HUDEP-2 (cell line): ENCODE measurements around the gene SMYD3.

Experiments
- DNase-seq, 76 experiments: peaks; one replicate each; lab custom pipeline; 2025; ENCODE audit not compliant: unreplicated experiment in 76 of 76; lab: John Stamatoyannopoulos, UW

Gene SMYD3

DNA sequence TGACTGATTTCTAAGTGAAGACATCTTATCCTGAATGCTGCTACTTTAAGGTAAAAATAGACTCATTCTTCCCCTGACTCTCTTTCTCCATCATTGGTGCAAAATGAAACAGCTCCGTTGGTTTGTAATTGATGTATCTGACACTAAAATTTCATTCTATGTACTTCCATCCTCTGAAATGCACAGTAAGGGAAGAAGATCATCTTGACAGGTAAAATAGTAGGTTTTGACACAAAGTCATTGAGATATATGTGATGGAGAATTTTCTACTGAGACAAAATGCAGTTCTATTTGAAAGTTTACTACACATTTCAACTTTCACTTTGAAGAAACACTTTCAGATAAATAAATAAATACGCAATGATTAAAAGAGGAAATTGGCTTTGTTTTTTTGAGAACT, 348.9 kb downstream of the SMYD3 start:
- no peak for DNase-seq

DNA sequence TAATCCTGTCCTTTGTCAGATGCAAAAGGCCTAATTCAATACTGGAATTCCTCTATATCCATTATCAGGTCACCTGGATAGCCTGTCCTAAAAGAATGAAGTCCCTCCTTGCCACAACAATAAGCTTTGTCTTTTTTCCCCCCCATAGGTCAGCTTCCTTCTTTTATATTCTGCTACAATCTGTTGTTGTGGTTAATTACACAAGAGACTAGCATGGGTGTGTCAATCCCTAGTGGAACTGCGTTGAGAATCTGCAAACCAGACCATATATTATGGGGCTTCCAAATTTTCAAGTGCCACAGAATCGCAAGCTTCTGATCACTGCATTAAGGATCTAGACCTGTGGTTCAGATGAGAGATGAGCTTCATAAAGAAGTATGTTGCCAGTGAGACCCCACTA, 349.6 kb downstream of the SMYD3 start:
- no peak for DNase-seq

DNA sequence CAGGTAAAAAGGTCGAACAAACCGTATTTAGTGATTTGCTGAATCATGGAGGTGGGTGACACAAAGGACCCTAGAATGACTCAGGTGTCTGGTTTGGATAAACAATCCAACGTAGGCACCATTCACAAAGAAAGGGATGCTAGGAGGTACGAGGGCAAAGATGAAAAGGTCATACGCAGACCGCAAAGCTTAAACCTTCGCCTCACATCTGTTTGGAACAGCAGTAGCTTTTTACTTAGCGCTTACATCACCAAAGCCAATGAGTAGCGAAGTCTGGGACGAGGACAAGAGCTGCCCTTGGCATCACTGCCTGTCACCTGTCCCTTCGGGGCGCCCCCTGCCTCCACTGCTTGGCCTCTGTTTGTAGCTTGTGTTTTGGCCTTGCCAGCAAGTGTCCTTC, 350.2 kb downstream of the SMYD3 start:
- no peak for DNase-seq

DNA sequence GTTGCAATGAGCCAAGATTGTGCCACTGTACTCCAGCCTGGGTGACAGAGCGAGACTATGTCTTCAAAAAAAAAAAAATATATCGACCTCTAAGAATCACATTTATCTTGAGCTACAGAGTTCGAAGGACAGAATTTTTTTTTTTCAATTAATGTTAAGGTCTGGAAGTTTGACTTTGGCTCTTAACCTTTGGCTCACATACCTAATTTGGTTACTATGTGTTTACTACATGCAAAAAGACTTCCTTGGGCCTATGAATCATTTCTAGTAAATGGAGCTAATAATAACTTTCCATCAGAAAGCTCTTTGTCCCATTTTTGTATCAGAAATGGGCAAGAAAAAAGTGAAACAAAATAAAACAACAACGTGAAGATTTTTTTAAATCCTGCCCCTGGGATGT, 351.2 kb downstream of the SMYD3 start:
- DNase-seq, result no peak

DNA sequence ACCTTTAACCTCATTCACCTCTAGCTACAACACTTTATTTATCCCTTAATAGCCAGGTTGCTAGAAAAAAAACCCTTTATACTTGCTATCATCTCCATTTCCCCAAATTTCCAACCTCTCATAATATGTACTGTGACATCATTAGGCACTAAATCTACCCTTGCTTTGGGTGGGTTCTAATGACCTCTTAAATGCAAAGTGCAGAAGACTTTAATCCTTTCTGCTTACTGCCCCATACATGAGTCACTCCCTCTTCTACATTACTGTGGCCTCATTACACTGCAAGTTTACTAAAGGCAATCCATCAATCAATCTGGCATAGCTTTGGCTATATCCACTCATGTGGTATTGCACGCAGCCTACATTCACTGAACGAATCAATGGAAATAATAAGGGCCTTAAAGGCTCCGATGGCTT, 353.3 kb downstream of the SMYD3 start:
- DNase-seq, result no peak

DNA sequence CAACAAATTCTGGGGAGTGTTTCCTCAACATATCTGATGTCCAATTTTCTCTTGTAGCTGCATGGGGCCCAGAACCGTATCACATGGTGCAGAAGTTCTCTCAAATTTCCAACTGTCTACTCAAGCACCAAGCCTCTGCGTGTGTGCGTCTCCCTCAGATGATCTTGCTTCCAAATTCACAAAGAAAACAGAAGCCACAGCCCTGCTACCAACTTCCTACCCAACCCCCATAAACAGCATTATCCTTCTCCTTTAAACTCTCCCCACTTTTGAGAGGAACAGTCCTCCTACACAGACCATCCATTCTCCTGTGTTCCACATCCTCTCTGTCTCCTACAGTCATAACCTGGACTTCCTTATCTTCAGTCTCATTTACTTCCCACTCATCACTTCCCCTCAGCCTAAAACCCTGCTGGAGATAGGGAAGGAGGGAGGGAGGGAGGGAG, 354.1 kb downstream of the SMYD3 start:
- no peak for DNase-seq

DNA sequence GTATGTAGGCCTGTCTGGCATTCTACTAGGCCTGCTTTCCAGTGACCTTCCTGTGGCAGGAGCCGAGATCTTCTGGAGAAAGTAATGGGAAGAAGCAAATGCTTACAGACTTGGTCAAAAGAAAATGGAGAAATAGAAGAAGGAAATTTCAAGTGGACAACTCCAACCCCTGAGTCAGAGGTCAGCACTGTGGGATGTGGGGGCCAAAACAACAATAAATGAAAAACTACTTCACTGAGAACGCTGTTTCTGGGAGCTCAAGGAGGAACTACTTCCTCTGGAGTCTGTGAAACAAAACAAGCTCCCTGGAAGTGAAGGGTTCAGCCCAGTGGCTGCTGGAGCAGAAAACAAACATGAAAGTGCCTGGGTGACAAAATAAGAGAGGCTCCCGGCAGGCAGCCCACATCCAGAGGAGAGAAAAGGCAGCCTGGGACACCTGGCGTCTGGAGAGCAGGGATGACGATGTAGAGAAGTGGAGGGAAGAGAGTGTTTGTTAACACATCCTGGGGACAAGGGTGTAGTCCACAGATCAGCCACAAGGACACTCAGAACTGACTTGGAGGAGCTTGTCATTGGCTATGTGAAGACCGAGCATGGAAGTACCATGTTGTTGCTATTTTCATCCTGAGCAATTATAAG, 355.2 kb downstream of the SMYD3 start:
- DNase-seq, result no peak

DNA sequence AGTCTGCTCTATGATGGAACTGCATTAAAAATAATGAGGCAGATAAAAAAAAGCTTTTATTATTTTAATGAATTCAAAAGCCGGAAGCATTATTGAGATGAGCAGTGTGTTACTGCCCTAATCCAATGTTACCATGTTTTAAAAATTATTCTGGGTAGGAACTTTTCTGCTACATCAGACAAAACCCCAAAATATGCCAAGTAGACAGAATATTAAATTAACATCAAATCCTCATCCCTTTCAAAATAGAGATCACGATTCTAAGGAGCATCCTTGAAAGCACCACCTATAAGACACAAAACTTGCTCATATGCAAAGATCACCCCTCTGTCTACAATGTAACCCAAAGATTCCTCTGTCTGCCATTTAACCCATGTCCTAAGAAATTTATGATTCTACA, 357.5 kb downstream of the SMYD3 start:
- DNase-seq, result no peak

DNA sequence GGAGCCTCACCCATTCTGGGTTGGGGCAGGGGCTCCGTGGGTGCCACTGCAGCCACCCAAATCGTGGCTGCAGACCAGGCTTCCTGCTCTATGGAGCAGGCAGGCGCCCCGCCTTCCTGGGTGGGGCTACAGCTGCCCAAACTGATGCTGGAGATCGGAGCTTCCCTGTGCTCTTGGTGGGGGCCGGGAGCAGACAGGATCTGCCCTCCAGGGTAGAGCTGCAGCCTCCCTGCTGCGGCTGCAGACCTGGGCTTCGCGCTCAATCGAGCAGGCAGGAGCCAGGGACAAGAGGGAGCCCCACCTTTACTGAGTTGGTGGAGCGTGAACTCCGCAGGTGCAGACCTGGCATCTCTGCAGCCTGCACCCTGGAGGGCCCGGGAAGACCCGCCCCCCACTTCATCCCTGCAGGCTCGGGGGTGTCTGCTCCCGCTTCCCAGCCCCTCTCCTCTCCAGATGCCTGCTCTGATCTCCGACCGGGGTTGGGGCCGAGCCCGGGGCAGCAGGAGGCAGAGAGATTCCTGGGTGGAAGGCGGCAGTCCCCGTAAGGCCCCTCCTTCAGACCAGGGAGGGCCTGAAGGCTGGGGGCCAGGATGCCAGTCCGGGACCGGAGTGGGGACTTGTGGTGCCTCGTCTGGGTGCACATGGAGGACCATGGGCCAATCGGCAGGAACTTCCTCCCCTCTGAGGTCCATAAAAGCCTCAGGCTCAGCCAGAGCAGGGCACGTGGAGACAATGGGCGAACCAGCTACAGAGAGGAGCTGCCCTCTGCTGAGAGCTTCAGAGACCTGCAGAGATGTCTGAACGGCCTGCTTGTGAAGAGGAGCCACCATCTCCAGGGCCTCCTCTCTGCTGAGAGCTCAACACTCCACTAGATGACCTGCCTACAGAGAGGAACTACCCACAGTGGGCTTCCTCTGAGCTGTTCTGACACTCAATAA, 359.3 kb downstream of the SMYD3 start:
- DNase-seq, result no peak

DNA sequence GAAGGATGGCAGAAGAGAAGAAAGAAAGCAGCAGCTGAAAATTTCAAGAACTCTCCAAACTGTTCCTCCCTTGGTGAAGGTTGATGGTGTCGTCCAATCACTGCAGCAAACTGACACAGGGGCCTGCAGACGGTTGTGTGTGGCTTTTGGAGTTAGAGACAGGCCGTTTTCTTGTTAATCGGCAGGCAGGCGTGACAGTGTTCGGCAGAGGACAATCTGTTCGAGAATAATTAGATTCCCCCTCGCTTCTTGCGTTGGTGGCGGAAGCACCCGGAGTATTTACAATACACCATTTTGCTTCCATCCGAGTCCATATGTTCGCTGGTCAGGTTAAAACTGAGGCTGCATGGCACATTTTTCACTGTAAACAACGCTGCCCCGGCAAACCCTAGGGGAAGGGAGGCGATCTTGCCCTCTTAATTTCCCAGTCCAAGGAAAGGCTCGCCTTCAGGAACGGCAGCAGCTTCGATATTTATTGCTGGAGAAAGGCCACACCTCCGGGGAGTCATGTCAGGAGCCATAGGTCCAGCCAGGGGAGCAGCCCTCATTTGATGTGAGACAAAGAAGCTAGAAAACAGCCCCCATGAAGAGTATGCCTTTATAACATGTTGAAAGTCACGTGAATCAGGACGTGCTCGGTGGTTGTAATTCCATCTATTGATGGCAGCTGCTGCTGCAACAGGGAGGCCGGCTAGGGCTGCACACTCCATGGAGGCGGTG, 360.1 kb downstream of the SMYD3 start:
- DNase-seq, result no peak

DNA sequence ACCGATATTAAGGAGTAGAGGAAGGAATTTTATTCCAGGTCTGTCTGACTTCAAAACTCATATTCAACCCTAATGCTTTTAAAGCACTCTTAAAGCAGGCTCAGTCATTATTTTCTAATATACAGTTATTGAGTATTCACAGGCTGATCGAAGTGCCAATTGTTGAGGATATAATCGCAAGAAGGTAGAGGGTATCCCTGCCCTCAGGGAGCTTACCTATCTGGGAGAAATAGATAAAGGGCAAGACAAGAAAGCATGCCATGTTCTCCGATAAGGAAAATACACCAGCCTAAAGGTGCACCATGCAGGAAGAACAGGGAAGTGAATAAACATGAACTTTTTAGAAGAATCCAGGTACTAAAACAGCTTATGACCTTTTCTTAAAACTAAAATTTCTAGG, 361.2 kb downstream of the SMYD3 start:
- DNase-seq, result no peak

DNA sequence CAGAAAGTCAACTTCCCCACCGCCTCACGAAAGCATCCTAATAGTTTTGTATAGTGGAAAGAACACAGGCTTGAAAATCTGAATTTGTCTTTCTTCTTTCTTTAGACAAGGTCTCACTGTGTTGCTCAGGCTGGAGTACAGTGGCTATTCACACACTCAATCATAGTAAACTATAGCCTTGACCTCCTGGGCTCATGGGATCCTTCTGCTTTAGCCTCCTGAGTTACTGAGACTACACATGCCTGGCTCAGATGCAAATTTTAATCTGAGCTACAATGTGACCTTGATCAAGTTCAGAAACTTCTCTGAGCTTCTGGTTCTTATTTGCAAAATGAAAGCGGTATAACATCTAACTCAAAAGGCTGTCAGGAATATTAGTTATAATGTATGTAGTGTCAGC, 362.1 kb downstream of the SMYD3 start:
- no peak for DNase-seq

DNA sequence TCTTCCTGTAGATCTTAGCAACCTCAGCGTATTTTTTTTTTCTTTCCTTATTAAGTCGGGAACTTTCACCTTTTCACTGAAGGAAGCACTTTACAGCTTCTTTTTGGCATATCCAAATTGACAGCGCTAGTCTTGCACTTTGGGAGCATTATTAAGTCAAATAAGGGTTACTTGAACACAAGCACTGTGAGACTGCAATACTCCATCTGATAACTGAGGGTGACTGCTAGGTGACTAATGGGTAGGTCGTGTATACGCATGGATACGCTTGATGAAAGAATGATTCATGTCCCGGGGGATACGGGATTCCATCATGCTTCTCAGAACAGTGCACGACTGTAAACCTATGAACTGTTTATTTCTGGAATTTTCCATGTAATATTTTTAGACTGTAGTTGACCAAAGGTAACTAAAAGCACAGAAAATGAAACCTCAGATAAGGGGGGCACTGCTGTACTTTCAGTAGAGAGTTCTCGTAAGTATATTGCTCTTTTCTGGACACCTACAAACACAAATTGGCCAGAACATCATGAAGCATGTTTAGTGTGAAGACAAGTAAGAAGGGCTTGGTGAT, 364.7 kb downstream of the SMYD3 start:
- no peak for DNase-seq

DNA sequence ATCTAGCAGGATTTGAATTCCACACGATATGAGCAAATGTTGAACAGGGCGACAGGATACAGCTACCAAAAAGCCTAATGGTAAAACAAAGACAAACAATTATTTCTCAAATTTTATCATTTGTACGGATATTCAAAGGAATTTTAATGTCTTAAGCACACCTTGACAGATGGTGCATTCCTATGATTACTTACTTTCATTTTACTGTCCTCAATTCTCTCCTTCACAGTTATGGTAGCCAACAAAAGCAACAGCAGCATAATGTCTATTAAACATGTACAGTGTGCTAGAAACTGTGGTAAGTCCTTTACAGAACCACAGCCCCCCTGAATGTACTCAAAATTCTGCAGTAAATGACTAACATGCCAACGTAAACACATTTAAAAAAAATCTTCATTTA, 365.8 kb downstream of the SMYD3 start:
- DNase-seq, result no peak

DNA sequence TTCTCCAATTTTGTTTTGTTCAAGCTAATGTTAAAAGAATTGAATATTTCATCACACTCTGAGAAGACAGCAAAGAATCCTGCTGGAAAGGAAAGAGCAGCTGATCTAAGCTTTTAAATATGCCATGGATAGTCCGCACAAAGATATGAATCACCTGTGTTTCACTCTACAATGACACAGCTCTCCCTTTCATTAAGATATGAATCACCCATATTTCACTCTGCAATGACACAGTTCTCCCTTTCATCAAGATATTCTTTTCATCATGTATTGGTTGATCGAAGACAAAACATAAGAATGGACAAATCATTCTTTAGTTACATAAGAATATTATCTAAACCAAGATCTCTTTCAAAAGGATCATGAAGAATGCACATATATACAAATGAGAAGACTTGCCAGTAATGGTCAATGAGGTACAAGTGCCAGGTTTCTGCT, 367.3 kb downstream of the SMYD3 start:
- no peak for DNase-seq

DNA sequence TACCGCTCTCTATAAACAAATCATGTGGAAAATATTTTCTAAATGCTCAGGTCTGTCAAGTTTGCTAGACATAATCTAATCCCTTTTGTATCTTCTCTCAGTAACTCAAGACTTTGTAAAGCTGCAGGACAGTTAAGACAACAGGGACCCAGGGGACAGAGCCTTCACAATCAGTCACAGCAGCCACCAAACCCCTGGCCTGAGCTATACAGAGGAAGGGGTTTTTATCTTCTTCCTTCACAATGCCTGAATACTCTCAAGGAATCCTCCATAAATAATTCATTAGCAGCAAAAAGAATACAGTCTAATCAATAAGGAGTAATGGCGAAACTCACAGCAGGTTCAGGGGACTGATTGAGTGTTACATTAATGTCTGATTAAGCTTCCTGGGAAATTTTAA, 368.3 kb downstream of the SMYD3 start:
- no peak for DNase-seq

DNA sequence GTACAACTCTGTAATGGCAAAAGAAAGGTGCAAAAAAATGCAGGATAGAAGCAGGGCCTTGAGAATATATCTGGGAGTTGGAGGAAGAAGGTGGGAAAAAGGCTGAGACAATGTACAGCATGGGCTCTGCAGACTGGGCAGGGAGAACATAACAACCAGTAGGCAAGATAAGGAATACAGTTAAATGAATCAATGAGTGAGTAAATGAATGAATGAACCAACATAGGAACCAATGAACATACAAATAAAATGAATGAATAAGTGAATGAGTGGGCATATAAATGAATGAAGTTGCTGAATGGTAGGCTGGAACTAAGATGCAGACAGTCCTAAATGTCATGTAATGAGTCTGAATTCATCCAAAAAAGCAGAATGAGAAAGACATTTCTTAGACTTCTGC, 370.6 kb downstream of the SMYD3 start:
- no peak for DNase-seq

DNA sequence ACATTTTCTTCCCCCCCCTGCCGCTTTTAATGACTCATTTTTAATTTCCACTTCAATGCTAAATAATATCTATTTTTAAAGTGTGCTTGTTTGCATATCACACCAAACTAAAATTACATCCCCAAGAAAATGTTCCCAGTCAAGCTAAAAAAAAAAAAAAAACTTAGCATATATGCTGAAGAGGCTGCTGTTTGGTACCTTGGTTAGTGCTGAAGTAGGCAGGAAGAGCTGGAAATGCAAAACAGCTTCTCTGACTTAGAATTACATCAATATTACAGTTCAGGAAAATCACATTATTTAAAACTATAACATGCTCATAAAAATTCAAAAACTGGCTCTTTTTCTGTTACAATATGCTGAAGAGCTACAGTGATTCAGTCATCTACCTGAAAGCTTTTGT, 372.3 kb downstream of the SMYD3 start:
- DNase-seq, result no peak

DNA sequence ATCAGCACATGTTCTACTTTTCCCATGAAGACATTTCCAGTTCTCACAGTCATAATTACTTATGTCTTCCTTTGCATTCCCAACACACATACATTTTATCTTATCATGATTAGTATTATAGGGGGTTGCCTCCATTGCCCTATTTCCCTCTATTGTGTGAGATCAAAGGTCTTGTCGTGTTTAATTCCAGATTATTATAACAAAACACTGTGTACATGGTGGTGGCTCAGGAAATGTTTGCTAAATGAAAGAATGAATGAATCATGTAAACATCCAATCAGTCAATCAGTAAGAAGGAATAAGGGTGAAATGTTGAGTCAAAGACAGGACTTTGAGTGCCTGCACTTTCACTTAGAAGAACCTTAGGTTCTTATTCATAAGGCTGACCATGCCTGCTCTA, 376.0 kb downstream of the SMYD3 start:
- DNase-seq, result no peak

DNA sequence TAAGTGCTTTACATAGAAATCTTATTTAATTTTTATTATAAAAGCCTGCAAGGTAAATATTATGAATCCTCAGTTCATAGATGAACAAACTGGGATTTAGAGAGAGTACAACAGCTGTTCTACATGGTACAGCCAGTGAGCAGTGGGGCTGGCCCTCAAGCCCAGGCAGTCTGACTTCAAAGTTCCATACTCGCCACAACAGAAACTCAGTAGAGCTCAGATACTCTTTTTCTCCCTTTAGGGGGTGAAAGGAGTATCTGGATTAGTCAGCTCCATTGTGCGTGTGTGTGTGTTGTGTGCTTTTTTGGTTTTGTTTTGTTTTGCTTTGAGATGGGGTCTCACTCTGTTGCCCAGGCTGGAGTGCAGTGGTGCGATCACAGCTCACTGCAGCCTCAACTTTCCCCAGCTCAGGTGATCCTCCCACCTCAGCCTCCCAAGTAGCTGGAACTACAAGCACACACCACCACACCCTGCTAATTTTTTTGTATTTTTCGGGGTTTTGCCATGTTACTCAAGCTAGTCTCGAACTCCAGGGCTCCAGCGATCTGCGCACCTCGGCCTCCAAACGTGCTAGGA, 378.5 kb downstream of the SMYD3 start:
- DNase-seq, result no peak

DNA sequence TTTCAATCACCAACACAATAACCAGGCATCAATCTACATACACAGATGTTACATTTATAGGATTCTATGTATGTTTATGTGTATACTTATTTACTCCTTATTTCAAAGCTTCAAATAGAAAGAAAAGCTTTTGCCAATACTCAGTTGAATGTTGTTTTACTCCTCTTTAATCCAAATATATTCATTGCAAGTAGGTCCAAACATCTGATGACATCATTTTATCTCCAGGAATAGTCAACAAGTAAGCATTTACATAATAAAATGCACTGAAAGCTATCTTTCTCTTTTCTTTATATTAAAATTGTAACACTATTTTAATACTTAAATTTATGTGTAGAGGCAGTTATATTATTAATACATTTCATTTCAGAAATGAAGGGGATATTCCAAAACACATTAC, 380.5 kb downstream of the SMYD3 start:
- DNase-seq, result no peak
